SKM-1 (cell line): ENCODE measurements around the gene GRHL3.
A peak's percentile ranks its signal among the peaks of the same experiment; 100 is the strongest.

Experiments used
- DNase-seq: peaks from one replicate; lab custom pipeline; 2025; ENCODE audit not compliant: unreplicated experiment; lab: John Stamatoyannopoulos, UW

The GRHL3 gene

GRCh38 chr1:24366707-24367106 lies 47.5 kb downstream of the GRHL3 start:
- no peak for DNase-seq

- DNase-seq: no peak
Measured at GRCh38 chr1:24369199-24369598, 50.0 kb downstream of the GRHL3 start.

GRCh38 chr1:24369801-24370200 lies 50.6 kb downstream of the GRHL3 start:
- DNase-seq: no peak

GRCh38 chr1:24373044-24373443 lies 53.9 kb downstream of the GRHL3 start:
- no peak for DNase-seq

- DNase-seq: no peak
Measured at GRCh38 chr1:24373710-24374109, 54.6 kb downstream of the GRHL3 start.

- DNase-seq: no peak
Measured at GRCh38 chr1:24374891-24375786, 56.0 kb downstream of the GRHL3 start.

- no peak for DNase-seq
Measured at GRCh38 chr1:24379733-24380315, 60.7 kb downstream of the GRHL3 start.

GRCh38 chr1:24380508-24380907 lies 61.4 kb downstream of the GRHL3 start:
- no peak for DNase-seq

GRCh38 chr1:24381256-24381655 lies 62.1 kb downstream of the GRHL3 start:
- no peak for DNase-seq

GRCh38 chr1:24382165-24382577 lies 63.0 kb downstream of the GRHL3 start:
- no peak for DNase-seq

GRCh38 chr1:24383381-24383940 lies 64.3 kb downstream of the GRHL3 start:
- DNase-seq: no peak

- no peak for DNase-seq
Measured at GRCh38 chr1:24384251-24385090, 65.3 kb downstream of the GRHL3 start.

GRCh38 chr1:24385160-24385940 lies 66.2 kb downstream of the GRHL3 start:
- no peak for DNase-seq

GRCh38 chr1:24386241-24386640 lies 67.1 kb downstream of the GRHL3 start:
- DNase-seq: no peak

GRCh38 chr1:24386931-24387330 lies 67.8 kb downstream of the GRHL3 start:
- DNase-seq: no peak

GRCh38 chr1:24387636-24388175 lies 68.5 kb downstream of the GRHL3 start:
- no peak for DNase-seq

- no peak for DNase-seq
Measured at GRCh38 chr1:24388331-24388885, 69.3 kb downstream of the GRHL3 start.

- DNase-seq: no peak
Measured at GRCh38 chr1:24389231-24389678, 70.1 kb downstream of the GRHL3 start.

- peak; percentile 36 for DNase-seq
Measured at GRCh38 chr1:24390924-24391782, 72.0 kb downstream of the GRHL3 start.
